ENCODE results near the gene MIEN1.

DNA sequence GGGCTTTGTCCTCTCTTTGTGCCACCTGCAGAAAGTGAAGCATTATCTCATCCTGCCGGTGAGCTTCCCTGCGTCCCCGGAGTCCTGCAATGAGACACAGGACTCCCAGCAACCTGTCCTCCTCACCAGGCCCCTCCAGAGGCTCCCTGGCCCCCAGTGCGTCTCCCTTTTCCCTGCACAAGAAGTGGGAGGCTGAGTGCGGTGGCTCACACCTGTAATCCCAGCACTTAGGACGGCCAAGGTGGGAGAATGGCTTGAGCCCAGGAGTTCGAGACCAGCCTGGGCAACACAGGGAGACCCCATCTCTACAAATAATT, 15.8 kb upstream of the MIEN1 start:
- no peak for TF ChIP-seq FOXP1 (CRISPR knock-in tag; IDR thresholded peaks at IDR 0.05; ENCODE audit: borderline replicate concordance)
- TF ChIP-seq, protein P1, sequence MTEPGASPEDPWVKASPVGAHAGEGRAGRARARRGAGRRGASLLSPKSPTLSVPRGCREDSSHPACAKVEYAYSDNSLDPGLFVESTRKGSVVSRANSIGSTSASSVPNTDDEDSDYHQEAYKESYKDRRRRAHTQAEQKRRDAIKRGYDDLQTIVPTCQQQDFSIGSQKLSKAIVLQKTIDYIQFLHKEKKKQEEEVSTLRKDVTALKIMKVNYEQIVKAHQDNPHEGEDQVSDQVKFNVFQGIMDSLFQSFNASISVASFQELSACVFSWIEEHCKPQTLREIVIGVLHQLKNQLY (CRISPR knock-in tag; IDR thresholded peaks at IDR 0.05) = no peak
- TF ChIP-seq, protein P2, sequence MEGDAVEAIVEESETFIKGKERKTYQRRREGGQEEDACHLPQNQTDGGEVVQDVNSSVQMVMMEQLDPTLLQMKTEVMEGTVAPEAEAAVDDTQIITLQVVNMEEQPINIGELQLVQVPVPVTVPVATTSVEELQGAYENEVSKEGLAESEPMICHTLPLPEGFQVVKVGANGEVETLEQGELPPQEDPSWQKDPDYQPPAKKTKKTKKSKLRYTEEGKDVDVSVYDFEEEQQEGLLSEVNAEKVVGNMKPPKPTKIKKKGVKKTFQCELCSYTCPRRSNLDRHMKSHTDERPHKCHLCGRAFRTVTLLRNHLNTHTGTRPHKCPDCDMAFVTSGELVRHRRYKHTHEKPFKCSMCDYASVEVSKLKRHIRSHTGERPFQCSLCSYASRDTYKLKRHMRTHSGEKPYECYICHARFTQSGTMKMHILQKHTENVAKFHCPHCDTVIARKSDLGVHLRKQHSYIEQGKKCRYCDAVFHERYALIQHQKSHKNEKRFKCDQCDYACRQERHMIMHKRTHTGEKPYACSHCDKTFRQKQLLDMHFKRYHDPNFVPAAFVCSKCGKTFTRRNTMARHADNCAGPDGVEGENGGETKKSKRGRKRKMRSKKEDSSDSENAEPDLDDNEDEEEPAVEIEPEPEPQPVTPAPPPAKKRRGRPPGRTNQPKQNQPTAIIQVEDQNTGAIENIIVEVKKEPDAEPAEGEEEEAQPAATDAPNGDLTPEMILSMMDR (IDR thresholded peaks at IDR 0.05) = no peak
- TF ChIP-seq, protein P3, sequence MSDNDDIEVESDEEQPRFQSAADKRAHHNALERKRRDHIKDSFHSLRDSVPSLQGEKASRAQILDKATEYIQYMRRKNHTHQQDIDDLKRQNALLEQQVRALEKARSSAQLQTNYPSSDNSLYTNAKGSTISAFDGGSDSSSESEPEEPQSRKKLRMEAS (CRISPR knock-in tag; IDR thresholded peaks at IDR 0.05) = no peak
- no peak for TF ChIP-seq CREB1 (CRISPR knock-in tag; IDR thresholded peaks at IDR 0.05)

All from WTC11 (cell line).